Hindlimb muscle (tissue), 1 donor: ENCODE results near the gene NCOA1. TPM values are rescaled to one million over a fixed set of nuclear protein-coding genes. Genes with fewer than 3 reads are reported as not detected.
"Not testable (repeated sequence)": the region's sequence is repeated elsewhere in the genome, so short reads cannot be mapped to it uniquely, and the experiment has no call there.

Experiments used
- DNase-seq: peaks from one replicate; pipeline ENCODE4 v3.0.0-alpha.2; 2013
- polyA plus RNA-seq: library from polyadenylated mRNA; unstranded; fragments of 120-200 nt; gene quantifications from one replicate; pipeline ENCODE4 v1.2.1, GENCODE V29; 2013; ENCODE audit not compliant: insufficient read length

The NCOA1 gene
- polyA plus RNA-seq, 1 donor, result 132 TPM

GRCh38 chr2:24477229-24477628 lies 13.8 kb upstream of the NCOA1 start:
- DNase-seq, result no peak

- no peak for DNase-seq
Observed at GRCh38 chr2:24478243-24478642, 12.8 kb upstream of the NCOA1 start.

- no peak for DNase-seq
Observed at GRCh38 chr2:24480245-24480644, 10.8 kb upstream of the NCOA1 start.

GRCh38 chr2:24482251-24482971 lies 8.6 kb upstream of the NCOA1 start:
- no peak for DNase-seq

- no peak for DNase-seq
Observed at GRCh38 chr2:24482972-24483300, 8.1 kb upstream of the NCOA1 start.

- DNase-seq, result not testable (repeated sequence)
Observed at GRCh38 chr2:24484677-24485076, 6.4 kb upstream of the NCOA1 start.

- DNase-seq, result no peak
Observed at GRCh38 chr2:24485197-24485596, 5.9 kb upstream of the NCOA1 start.

GRCh38 chr2:24486636-24487205 lies 4.3 kb upstream of the NCOA1 start:
- DNase-seq, result no peak

GRCh38 chr2:24489465-24490180 lies 1.4 kb upstream of the NCOA1 start:
- no peak for DNase-seq

GRCh38 chr2:24490181-24490689 lies 819 bp upstream of the NCOA1 start:
- DNase-seq, result no peak

GRCh38 chr2:24491542-24492420 lies 727 bp downstream of the NCOA1 start:
- DNase-seq, result peak; percentile 79

- no peak for DNase-seq
Observed at GRCh38 chr2:24492421-24493279, 1.6 kb downstream of the NCOA1 start.

- DNase-seq, result no peak
Observed at GRCh38 chr2:24493713-24494112, 2.7 kb downstream of the NCOA1 start.

- DNase-seq, result no peak
Observed at GRCh38 chr2:24494410-24494809, 3.4 kb downstream of the NCOA1 start.

- DNase-seq, result no peak
Observed at GRCh38 chr2:24495451-24495850, 4.4 kb downstream of the NCOA1 start.

- no peak for DNase-seq
Observed at GRCh38 chr2:24496959-24497358, 5.9 kb downstream of the NCOA1 start.

GRCh38 chr2:24497685-24498084 lies 6.6 kb downstream of the NCOA1 start:
- DNase-seq, result no peak

GRCh38 chr2:24498121-24498520 lies 7.1 kb downstream of the NCOA1 start:
- DNase-seq, result no peak

GRCh38 chr2:24501813-24502212 lies 10.8 kb downstream of the NCOA1 start:
- no peak for DNase-seq

GRCh38 chr2:24505534-24506275 lies 14.7 kb downstream of the NCOA1 start:
- no peak for DNase-seq

GRCh38 chr2:24507549-24507948 lies 16.5 kb downstream of the NCOA1 start:
- no peak for DNase-seq
